OCI-LY3 (cell line): ENCODE measurements around the gene GOSR2.

Experiments used
- H2AFZ ChIP-seq: fragments of 200-600, 300-600 bp; shearing (Covaris generic); 2 replicates; pipeline ENCODE4 v1.6.0; 2014; ENCODE audit warnings: antibody characterized with exemption, low read depth, low read length
- H3K27ac ChIP-seq: fragments of 200-600, 300-600 bp; sonication (generic); 2 replicates; pipeline ENCODE4 v1.5.1; 2014; ENCODE audit warnings: mild to moderate bottlenecking, low read length, moderate library complexity, mixed read lengths
- H3K27me3 ChIP-seq: fragments of 200-600, 300-600 bp; sonication (generic); 2 replicates; pipeline ENCODE4 v1.6.1; 2014; ENCODE audit warnings: low read depth, low read length, mixed read lengths
- H3K36me3 ChIP-seq: fragments of 200-600, 300-600 bp; sonication (generic); replicated peaks from 2 replicates; pipeline ENCODE3; 2014; ENCODE audit warnings: low read depth, low read length, mixed read lengths
- H3K4me1 ChIP-seq: fragments of 300-600, 200-600 bp; sonication (generic); 2 replicates; pipeline ENCODE4 v1.6.1; 2014; ENCODE audit warnings: low read length, mixed read lengths
- H3K4me2 ChIP-seq: fragments of 200-600, 300-600 bp; sonication (generic); 2 replicates; pipeline ENCODE4 v1.6.1; 2014; ENCODE audit warnings: low read length, mixed read lengths
- H3K4me3 ChIP-seq: fragments of 300-600, 200-600 bp; sonication (generic); 2 replicates; pipeline ENCODE4 v1.5.1; 2014; ENCODE audit warnings: antibody characterized with exemption, mild to moderate bottlenecking, low read length, moderate library complexity
- H3K79me2 ChIP-seq: fragments of 300-600, 200-600 bp; shearing (Covaris generic); 2 replicates; pipeline ENCODE4 v1.6.1; 2014; ENCODE audit warnings: mild to moderate bottlenecking, low read length, mixed read lengths
- H3K9ac ChIP-seq: fragments of 300-600, 200-600 bp; shearing (Covaris generic); 2 replicates; pipeline ENCODE4 v1.6.0; 2014; ENCODE audit warnings: mild to moderate bottlenecking, low read length, moderate library complexity
- H3K9me3 ChIP-seq: fragments of 200-600, 300-600 bp; shearing (Covaris generic); 2 replicates; pipeline ENCODE4 v1.6.1; 2014; ENCODE audit warnings: low read length, mixed read lengths; ENCODE audit not compliant: insufficient read depth
- H4K20me1 ChIP-seq: fragments of 200-600, 300-600 bp; sonication (generic); 2 replicates; pipeline ENCODE4 v1.6.1; 2016; ENCODE audit warnings: low read length, mixed read lengths; ENCODE audit not compliant: insufficient read depth
- EZH2phosphoT487 ChIP-seq: fragments of 200-600 bp; shearing (Covaris generic); IDR thresholded peaks from 2 replicates; pipeline ENCODE4 v1.6.1; 2018; ENCODE audit warnings: antibody characterized with exemption, mixed run types, low read depth
- TF ChIP-seq, protein P1 (sequence below): fragments of 200-600, 300-600 bp; sonication (generic); IDR thresholded peaks from 2 replicates; pipeline ENCODE4 v1.5.1; 2014; ENCODE audit warnings: antibody characterized with exemption, low read length, low read depth

Gene GOSR2

DNA sequence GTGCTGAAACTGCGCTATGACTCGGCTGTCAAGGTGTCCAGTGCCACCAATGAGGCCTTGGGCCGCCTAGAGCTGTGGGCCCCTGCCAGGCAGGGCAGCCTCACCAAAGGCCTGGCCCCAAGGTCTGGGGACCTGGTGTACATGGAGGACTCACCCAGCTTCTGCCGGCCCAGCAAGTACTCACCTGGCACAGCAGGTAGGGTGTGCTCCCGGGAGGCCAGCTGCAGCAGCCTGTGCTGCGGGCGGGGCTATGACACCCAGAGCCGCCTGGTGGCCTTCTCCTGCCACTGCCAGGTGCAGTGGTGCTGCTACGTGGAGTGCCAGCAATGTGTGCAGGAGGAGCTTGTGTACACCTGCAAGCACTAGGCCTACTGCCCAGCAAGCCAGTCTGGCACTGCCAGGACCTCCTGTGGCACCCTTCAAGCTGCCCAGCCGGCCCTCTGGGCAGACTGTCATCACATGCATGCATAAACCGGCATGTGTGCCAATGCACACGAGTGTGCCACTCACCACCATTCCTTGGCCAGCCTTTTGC is 46.5 kb upstream of the GOSR2 start:
- Histone ChIP-seq H3K79me2 (no peaks in the 10 kb centered on the region), H3K36me3 (no peaks in the 10 kb centered on the region), H3K9me3 (no peaks in the 10 kb centered on the region), H3K4me1 (no peaks in the 10 kb centered on the region), H2AFZ (no peak overlapping the region), H3K4me2 (no peak overlapping the region), H4K20me1 (no peaks in the 10 kb centered on the region), H3K27me3 (no peaks in the 10 kb centered on the region), H3K4me3 (no peak overlapping the region), H3K27ac (no peak overlapping the region), H3K9ac (no peak overlapping the region)
- no peak for TF ChIP-seq EZH2phosphoT487
- TF ChIP-seq, protein P1, sequence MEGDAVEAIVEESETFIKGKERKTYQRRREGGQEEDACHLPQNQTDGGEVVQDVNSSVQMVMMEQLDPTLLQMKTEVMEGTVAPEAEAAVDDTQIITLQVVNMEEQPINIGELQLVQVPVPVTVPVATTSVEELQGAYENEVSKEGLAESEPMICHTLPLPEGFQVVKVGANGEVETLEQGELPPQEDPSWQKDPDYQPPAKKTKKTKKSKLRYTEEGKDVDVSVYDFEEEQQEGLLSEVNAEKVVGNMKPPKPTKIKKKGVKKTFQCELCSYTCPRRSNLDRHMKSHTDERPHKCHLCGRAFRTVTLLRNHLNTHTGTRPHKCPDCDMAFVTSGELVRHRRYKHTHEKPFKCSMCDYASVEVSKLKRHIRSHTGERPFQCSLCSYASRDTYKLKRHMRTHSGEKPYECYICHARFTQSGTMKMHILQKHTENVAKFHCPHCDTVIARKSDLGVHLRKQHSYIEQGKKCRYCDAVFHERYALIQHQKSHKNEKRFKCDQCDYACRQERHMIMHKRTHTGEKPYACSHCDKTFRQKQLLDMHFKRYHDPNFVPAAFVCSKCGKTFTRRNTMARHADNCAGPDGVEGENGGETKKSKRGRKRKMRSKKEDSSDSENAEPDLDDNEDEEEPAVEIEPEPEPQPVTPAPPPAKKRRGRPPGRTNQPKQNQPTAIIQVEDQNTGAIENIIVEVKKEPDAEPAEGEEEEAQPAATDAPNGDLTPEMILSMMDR: peak; percentile 47

DNA sequence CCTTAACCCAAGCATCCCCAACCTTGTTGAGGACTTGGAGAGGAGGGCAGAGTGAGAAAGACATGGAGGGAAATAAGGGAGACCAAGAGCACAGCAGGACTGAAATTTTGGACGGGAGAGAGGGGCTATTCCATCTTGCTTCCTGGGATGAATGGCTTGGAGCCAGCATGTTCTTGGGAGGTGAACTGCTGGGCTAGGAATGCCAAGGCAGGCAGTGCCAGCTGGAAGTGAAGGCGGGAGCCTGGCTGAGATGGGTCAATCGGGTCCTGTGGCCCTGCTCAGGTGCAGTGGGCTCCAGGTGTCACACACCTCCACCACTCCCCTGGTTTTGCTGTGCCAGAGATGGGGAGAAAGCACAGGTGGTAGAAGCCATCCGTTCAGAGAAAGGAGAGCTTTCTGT is 46.0 kb upstream of the GOSR2 start:
- Histone ChIP-seq H2AFZ (no peak overlapping the region), H3K9ac (no peak overlapping the region), H3K27ac (no peak overlapping the region), H3K4me1 (no peaks in the 10 kb centered on the region), H3K9me3 (no peaks in the 10 kb centered on the region), H3K79me2 (no peaks in the 10 kb centered on the region), H3K27me3 (no peaks in the 10 kb centered on the region), H3K4me2 (no peak overlapping the region), H3K4me3 (no peak overlapping the region), H4K20me1 (no peaks in the 10 kb centered on the region), H3K36me3 (no peaks in the 10 kb centered on the region)
- TF ChIP-seq EZH2phosphoT487: no peak
- TF ChIP-seq, protein P1: no peak

DNA sequence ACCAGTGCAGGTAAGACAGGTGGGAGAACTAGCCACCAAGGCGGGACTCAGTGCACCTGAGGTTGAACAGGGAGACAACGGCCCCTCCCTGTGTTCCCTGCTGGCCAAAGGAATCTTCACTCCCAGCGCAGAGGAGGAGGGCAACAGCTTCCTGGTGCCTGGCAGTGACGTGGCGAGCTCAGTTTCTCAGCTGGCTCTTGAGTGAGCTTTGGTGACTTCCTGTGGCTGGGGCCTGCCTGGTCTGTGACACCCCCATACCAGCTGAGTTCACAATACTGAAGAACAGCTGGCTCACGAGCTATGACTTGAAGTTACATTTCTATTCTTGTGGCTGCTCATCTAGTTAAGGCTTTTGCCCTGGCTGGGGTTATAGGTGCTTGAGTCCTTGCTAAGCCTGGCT is 45.5 kb upstream of the GOSR2 start:
- H3K27ac ChIP-seq: no peak overlapping the region
- TF ChIP-seq EZH2phosphoT487: no peak
- TF ChIP-seq, protein P1: no peak
- no peak overlapping the region for H3K4me3 ChIP-seq

DNA sequence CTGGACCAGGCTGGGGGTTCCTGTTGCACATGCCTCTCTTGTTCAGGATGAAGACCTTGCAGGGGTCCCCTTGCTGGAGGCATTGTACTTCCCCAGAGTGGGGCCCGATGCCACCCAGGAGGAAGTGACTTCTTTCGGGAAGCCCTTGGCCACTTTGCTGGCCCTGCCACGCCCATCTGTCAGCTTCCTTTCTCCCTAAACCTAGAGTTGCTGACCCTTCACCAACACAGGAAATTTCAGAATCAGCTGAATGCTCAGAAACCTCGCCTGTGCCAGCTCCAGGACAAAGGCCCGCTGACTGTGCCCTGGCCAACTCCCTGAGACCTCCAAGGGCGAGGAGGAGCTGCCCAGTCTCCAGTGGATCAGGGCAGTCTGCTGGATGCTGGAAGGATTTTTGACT is 44.9 kb upstream of the GOSR2 start:
- Histone ChIP-seq H3K9me3 (no peaks in the 10 kb centered on the region), H3K4me3 (no peak overlapping the region), H3K79me2 (no peaks in the 10 kb centered on the region), H3K4me2 (no peak overlapping the region), H3K27ac (no peak overlapping the region), H4K20me1 (no peaks in the 10 kb centered on the region), H3K36me3 (no peaks in the 10 kb centered on the region), H3K27me3 (no peaks in the 10 kb centered on the region), H3K9ac (no peak overlapping the region), H3K4me1 (no peaks in the 10 kb centered on the region), H2AFZ (no peak overlapping the region)
- TF ChIP-seq, protein P1: no peak
- no peak for TF ChIP-seq EZH2phosphoT487

More for the DNA sequence above, 45.5 kb upstream of the GOSR2 start:
- H3K9ac ChIP-seq: no peak overlapping the region
- H3K79me2 ChIP-seq: no peaks in the 10 kb centered on the region
- H3K4me2 ChIP-seq: no peak overlapping the region
- no peaks in the 10 kb centered on the region for H3K27me3 ChIP-seq
- H3K9me3 ChIP-seq: no peaks in the 10 kb centered on the region
- no peak overlapping the region for H2AFZ ChIP-seq
- H4K20me1 ChIP-seq: no peaks in the 10 kb centered on the region
- H3K4me1 ChIP-seq: no peaks in the 10 kb centered on the region
- no peaks in the 10 kb centered on the region for H3K36me3 ChIP-seq
